ENCODE results near the gene ROCK2. TPM values are rescaled to one million over a fixed set of nuclear protein-coding genes. Genes with fewer than 3 reads are reported as not detected.
A peak's percentile ranks its signal among the peaks of the same experiment; 100 is the strongest.

The ROCK2 gene
- total RNA-seq, 3 donors from 2014 or later, result 67.7 to 77.8 (median 71.0) TPM

DNA sequence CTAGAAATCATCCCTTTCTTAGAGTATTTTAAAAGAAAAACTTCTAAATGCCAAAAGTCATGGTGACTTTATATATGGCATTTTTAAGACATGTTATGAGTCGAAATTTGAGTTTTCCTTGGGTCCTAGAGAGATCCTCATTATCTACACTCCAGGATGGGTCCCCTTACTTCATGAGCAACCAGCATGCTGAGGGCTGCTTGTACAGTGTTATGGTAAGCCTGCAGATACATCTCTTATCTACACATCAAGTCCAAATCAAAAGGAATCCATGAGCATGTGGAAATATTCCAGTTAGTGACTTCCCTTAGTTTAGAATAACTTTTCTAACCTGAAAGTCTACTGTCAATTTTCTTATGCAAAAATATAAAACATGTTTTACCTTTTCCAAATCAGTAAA is 130.5 kb downstream of the ROCK2 start:
- no peaks in the 10 kb centered on the region for H3K36me3 ChIP-seq (ENCODE audit: low read depth)
- intact Hi-C loops (cut with DNase I, micrococcal nuclease), result no loop called here
- DNase-seq (no peak), ATAC-seq (no peak)
- H3K4me3 ChIP-seq, result no peak overlapping the region
- TF ChIP-seq, protein P1, sequence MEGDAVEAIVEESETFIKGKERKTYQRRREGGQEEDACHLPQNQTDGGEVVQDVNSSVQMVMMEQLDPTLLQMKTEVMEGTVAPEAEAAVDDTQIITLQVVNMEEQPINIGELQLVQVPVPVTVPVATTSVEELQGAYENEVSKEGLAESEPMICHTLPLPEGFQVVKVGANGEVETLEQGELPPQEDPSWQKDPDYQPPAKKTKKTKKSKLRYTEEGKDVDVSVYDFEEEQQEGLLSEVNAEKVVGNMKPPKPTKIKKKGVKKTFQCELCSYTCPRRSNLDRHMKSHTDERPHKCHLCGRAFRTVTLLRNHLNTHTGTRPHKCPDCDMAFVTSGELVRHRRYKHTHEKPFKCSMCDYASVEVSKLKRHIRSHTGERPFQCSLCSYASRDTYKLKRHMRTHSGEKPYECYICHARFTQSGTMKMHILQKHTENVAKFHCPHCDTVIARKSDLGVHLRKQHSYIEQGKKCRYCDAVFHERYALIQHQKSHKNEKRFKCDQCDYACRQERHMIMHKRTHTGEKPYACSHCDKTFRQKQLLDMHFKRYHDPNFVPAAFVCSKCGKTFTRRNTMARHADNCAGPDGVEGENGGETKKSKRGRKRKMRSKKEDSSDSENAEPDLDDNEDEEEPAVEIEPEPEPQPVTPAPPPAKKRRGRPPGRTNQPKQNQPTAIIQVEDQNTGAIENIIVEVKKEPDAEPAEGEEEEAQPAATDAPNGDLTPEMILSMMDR (IDR thresholded peaks at IDR 0.05), result no peak
- H3K4me1 ChIP-seq (ENCODE audit: low read depth), result no peaks in the 10 kb centered on the region
- H3K9me3 ChIP-seq, result no peaks in the 10 kb centered on the region

DNA sequence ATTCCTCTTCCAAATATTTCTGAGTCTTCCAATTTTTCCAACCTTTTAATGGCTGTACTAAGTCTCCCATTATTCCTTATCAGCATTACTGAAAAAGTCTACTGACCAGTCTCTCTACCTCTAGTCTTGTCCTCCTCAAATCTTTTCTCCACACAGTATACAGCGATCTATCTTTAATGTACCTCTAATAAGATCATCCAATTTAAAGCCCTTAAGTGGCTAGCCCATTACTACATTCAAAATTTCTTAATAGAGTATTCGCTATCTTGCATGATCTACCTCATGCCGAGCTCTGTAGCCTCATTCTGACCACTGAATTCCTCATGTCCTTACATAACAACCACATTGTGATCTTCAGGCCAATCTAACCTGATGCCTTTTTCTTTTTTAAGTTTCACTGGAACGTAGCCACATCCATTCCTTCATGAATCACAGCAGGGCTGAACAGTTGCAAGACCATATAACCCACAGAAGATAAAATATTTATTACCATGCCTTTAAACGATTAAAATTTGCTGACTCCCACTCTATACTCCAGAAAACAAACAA is 131.3 kb downstream of the ROCK2 start:
- TF ChIP-seq, protein P1 (IDR thresholded peaks at IDR 0.05), result no peak
- H3K4me3 ChIP-seq, result no peak overlapping the region
- ATAC-seq (no peak), DNase-seq (no peak)
- no peaks in the 10 kb centered on the region for H3K36me3 ChIP-seq (ENCODE audit: low read depth)
- intact Hi-C loops (cut with DNase I, micrococcal nuclease), result no loop called here
- no peaks in the 10 kb centered on the region for H3K9me3 ChIP-seq
- H3K4me1 ChIP-seq (ENCODE audit: low read depth), result no peaks in the 10 kb centered on the region

DNA sequence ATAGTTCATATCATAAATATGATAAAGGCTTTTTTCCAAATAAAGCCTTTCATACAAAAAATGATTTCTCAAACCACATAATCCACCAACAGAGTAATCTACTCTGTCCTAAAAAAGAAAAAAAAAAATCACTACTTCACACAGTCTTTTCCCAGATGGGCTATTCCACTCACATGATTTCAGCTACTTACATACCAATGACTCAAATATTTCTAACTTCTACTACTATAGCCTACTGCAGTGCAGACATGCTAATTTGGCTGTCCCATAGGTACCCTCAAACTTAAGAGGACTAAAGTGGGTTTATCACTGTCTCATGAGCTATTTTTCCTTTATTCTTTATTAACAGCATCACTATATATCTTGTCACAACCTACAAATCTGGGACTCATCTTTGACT is 131.8 kb downstream of the ROCK2 start:
- ATAC-seq (no peak), DNase-seq (no peak)
- Histone ChIP-seq H3K9me3 (no peaks in the 10 kb centered on the region), H3K4me1 (ENCODE audit: low read depth) (no peaks in the 10 kb centered on the region), H3K36me3 (ENCODE audit: low read depth) (no peaks in the 10 kb centered on the region), H3K4me3 (no peak overlapping the region)
- intact Hi-C loops (cut with DNase I, micrococcal nuclease), result no loop called here
- TF ChIP-seq, protein P1 (IDR thresholded peaks at IDR 0.05), result no peak

DNA sequence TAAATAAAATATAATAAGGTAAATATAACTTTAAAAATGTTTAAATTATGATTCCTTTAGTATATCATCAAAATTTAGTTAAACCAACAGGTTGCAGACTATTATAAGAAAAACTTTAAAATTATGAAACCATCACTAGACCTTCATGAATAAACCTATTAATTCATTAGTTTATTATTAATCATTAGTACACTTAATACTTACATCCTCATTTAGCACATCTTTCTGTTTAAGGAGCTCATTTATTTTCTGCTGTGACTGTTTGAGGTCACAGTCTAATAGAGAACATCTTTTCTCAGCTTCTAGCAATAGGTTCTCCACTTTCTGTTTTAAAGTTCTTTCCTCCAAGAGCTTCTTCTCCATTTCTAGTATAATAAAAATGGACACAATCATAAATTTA is 136.4 kb downstream of the ROCK2 start:
- no peak for DNase-seq
- TF ChIP-seq, protein P1 (IDR thresholded peaks at IDR 0.05), result no peak
- no peaks in the 10 kb centered on the region for H3K9me3 ChIP-seq
- intact Hi-C loops (cut with DNase I, micrococcal nuclease), result no loop called here
- no peaks in the 10 kb centered on the region for H3K4me1 ChIP-seq (ENCODE audit: low read depth)
- no peak for ATAC-seq
- H3K36me3 ChIP-seq (ENCODE audit: low read depth), result no peaks in the 10 kb centered on the region
- H3K4me3 ChIP-seq, result no peak overlapping the region

DNA sequence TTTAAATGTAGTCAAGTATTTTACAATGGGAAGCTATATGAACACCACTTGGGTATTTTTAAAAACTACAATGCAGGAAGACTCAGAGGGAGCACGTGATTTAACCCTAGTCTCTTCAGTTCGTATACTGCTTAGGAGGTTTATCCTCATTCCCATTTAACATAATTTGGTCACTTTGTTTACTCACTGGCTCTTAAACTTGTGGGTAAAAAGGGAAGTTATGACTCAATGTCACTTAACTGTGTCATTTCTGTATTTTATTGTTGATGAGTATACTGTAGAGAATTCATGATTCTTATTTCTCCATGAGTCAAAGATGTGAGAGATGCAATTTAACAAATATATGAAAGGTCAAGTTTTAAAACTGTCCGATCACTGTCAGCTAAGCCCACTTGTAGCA is 141.0 kb downstream of the ROCK2 start:
- ATAC-seq (peak; percentile 86), DNase-seq (no peak)
- TF ChIP-seq, protein P1 (IDR thresholded peaks at IDR 0.05), result no peak
- Histone ChIP-seq H3K4me1 (ENCODE audit: low read depth) (no peaks in the 10 kb centered on the region), H3K4me3 (no peak overlapping the region), H3K9me3 (no peaks in the 10 kb centered on the region), H3K36me3 (ENCODE audit: low read depth) (no peaks in the 10 kb centered on the region)
- intact Hi-C loops (cut with DNase I, micrococcal nuclease), result no loop called here

DNA sequence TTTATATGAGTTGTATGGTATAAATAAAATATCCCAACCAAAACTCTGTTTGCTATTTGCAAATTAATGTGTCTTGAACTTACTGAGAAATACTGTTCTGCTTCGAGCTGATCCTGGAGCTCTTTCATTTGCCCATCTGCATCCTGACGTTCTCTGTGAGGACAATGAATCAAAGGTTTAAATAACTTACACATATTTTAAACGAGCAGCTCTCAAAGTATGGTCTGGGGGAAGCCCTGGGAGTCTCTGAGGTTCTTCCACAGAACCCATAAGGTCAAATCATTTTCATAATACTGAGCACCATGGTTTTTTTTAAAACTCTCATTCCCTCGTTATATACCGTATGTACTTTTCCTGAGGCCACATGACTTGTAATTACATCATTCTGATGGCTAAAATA is 142.5 kb downstream of the ROCK2 start:
- TF ChIP-seq, protein P1 (IDR thresholded peaks at IDR 0.05), result no peak
- no peaks in the 10 kb centered on the region for H3K36me3 ChIP-seq (ENCODE audit: low read depth)
- no peaks in the 10 kb centered on the region for H3K4me1 ChIP-seq (ENCODE audit: low read depth)
- DNase-seq (no peak), ATAC-seq (no peak)
- H3K9me3 ChIP-seq, result no peaks in the 10 kb centered on the region
- H3K4me3 ChIP-seq, result no peak overlapping the region
- intact Hi-C loops (cut with DNase I, micrococcal nuclease), result no loop called here
